Right ventricle myocardium inferior (tissue), 1 donor: ENCODE results near the gene MAP3K7. TPM values are rescaled to one million over a fixed set of nuclear protein-coding genes. Genes with fewer than 3 reads are reported as not detected.

Experiments used
- ATAC-seq: fragments of 200-7000 bp; cut with Tn5 transposase; one replicate; pipeline ENCODE4 v1.9.1; 2020; ENCODE audit warnings: mild to moderate bottlenecking, moderate library complexity
- DNase-seq: peaks from one replicate; pipeline ENCODE4 v3.0.0; 2021; ENCODE audit errors: missing footprints
- intact Hi-C: fragments of 100-400 bp; cut with DNase I; formaldehyde crosslinking; loops from one replicate; pipeline ENCODE4 v1.11.0; 2022
- total RNA-seq: library from RNA; stranded (reverse); fragmentation: NEBNext Ultra II Directional; extraction: Animal tissue kit (Norgen Biotek cat#: 25700); gene quantifications from one replicate; pipeline ENCODE4 v1.2.1, GENCODE V29; 2021
- donor health status: DM: no; HTN: yes; CAD: no; lungs with severe emphysema.

MAP3K7 gene
- total RNA-seq, 1 donor from 2014 or later, result 15.6 TPM

GRCh38 chr6:90493332-90493731 lies 93.5 kb downstream of the MAP3K7 start:
- intact Hi-C loops, result no loop called here
- ATAC-seq, result no peak
- no peak for DNase-seq

- DNase-seq (no peak), ATAC-seq (no peak)
- intact Hi-C loops, result no loop called here
Observed at GRCh38 chr6:90492798-90493197, 94.1 kb downstream of the MAP3K7 start.

DNA sequence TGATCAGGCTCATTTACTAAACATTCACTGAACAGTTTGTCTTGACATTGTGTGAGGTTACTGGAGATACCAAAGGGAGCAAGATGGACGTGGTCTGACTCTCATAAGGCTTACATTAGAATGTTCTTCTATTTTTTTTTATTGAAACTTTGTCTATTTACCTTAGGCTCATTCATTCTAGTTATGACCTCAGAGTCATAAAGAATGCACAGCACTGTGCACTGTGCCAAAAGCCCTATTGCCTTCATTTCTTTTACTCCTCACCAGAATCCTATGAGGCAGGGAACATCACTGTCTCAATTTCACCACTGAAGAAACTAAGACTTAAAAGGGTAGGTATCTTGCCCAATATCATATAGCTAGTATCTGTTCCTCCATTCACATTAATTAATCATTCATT lies 94.5 kb downstream of the MAP3K7 start:
- intact Hi-C loops, result no loop called here
- ATAC-seq (no peak), DNase-seq (no peak)

GRCh38 chr6:90490030-90490716 lies 96.7 kb downstream of the MAP3K7 start:
- intact Hi-C loops, result no loop called here
- DNase-seq, result no peak
- no peak for ATAC-seq

DNA sequence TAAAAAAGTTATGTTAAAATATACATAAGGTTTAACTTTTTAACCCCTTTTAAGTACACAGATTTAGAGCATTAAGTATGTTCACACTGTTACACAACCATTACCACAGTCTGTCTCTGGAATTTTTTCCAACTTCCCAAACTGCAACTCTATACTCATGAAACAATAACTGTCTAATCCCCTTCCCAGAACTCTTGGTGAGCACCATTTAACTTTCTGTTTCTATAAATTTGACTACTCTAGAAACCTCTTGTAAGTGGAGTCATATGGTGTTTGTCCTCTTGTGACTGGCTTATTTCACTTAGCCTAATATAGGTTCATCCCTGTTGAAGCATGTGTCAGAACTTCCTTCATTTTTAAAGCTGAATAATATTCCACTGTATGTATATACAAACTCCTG lies 98.1 kb downstream of the MAP3K7 start:
- intact Hi-C loops, result no loop called here

GRCh38 chr6:90485635-90486277 lies 101.1 kb downstream of the MAP3K7 start:
- DNase-seq (no peak), ATAC-seq (no peak)
- intact Hi-C loops, result no loop called here

More for the DNA sequence above, 98.1 kb downstream of the MAP3K7 start:
- DNase-seq (no peak), ATAC-seq (no peak)

DNA sequence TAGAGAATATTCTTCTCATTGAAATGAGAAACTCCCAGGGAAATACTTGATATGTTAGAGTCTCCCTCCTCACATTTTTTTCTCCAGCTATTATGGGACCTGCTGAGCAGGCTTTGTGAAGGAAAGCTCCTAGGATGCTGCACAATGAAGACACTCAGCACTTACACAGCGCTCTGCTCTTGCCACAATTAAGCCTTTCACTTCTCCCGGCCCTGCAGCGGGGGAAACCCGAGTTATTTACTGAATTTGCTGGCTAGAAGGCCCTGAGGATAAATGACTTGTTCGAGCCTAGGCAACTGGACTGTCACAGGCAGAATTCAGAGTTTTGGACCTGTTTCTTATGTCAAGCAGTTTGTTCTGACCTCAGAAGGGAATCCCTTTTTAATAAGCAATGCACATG lies 102.0 kb downstream of the MAP3K7 start:
- intact Hi-C loops, result no loop called here
- DNase-seq (no peak), ATAC-seq (no peak)

DNA sequence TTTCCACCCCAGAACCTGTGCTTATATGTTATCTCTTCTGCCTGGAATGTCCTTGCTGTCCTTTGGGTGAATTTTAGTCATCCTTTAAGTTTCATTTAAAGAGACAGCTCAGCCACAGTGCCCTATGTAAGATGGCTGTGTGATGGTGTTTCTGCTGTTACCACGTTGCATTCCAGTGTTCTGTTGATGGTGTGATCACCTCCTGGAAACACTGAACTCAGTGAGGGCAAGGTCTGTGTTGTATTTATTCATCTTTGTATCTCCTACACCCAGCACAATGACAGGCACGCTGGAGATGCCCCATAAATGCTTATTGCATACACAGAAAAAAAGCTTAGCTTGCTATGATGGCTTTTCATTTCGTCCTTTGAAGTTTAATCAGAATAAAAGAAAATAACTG lies 102.5 kb downstream of the MAP3K7 start:
- ATAC-seq, result no peak
- intact Hi-C loops, result no loop called here
- DNase-seq, result no peak

DNA sequence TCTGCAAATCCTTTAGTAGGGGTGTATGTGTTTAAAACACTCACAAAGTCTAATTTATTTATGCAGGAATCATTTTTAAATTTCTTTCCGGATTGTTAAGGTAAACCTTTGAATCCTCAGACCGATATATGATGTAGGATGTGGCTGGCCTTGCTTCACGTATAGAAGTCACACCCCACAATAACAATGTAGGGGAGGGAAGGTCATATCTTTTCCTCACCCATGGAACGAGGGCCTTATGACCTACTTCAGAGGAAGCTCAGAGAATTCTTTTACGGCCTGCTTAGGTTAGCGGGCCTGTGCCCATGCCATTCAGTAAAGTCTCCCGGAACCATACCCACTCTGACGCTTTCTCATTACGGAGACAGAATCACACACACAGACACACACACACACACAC lies 102.9 kb downstream of the MAP3K7 start:
- DNase-seq, result no peak
- intact Hi-C loops, result no loop called here
- ATAC-seq, result no peak

DNA sequence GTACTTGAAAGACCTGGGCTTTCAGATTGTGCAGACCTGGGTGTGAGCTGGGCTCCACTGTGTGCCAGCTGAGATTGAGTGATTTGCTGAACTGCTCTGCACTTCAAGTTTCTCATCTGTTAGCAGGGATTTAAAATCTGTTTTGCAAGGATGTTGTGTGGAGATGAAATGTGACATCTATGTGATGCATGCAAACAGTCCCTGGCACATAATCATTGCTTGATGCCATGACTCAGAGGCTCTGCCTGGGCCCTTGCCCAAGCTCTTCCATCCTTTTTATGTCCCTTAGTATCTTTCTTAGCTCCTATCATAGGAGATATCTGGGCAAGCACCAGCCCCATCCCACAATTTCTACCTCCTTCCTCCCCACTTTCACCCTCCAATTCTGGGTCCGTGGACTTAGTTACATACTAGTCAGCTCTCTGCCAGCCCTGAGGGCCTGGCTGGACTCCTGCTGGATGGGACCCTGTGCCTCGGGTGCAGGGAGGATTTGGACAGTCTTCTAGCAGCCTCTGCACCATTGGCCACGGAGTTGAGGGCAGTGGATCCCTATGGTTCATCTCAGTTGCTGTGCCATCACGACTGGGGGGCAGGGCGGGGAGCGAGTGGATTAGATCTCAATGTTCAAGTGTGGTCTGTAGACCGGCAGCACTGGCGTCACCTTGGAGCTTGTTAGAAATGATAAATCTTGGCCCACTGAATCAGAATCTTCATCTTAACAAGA lies 103.6 kb downstream of the MAP3K7 start:
- intact Hi-C loops, result no loop called here

GRCh38 chr6:90480666-90481065 lies 106.2 kb downstream of the MAP3K7 start:
- intact Hi-C loops, result no loop called here
- no peak for DNase-seq
- no peak for ATAC-seq

More for the DNA sequence above, 103.6 kb downstream of the MAP3K7 start:
- ATAC-seq (no peak), DNase-seq (peak; percentile 71)

DNA sequence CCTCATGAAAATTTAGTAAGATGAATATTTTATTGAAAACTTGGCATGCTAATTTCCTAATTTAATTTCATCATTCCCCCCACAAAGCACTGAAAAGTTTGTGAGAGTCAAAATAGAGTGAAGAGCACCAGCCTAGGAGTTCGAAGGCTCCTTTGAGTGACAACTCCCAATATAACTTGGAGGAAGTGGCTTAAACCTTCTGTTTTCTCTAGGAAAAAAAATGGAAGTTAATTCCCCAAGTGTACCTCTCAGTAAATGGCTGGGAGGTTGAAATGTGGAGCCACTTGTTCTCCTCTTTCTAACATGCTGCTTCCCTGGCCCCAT lies 107.3 kb downstream of the MAP3K7 start:
- DNase-seq, result no peak
- intact Hi-C loops, result loop anchor here (1.0 to 5.0 kb wide), 5 partner anchors 87 to 539 kb away; partner anchors contain the start of gene BACH2
- ATAC-seq, result no peak

DNA sequence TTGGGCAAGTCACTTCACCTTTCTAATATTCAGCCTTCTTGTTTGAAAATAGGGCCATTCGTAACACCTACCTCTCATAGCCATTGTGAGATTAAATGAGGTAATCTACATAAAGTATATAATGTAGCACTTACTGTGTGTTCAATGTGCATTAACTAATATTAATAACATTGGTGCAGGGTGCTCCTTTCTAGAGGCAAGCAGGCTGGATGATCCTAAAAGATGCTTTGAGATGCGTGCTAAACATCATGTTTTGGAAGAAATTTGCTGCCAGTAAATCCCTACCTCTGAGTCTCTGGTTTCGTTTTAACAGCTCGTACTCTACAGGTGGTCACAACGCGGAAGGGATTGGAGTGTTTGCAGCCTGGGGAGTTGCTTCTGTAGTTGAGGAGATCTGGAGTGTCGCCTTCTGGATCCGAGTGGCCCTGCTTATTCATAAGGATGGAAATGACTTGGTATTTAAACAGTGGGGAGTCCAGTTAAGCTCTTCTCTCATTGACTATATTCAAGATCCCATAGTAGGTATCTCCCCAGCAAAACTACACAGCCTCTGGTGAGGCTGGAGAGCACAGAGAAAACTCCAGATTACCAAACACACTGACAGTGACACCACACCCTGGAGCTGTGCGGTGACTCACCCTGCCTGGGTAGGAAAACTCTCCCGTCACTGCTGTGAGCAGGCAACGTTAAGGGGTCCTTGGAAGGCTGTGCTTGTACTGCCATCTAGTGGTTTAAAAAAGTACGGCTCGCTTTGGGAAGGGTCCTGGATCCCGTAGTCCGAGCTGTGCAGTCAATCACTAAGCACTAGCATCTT lies 107.9 kb downstream of the MAP3K7 start:
- DNase-seq (peak; percentile 87), ATAC-seq (peak; percentile 99)
- intact Hi-C loops, result loop anchor here (1.0 to 5.0 kb wide), 5 partner anchors 87 to 539 kb away; partner anchors contain the start of gene BACH2

DNA sequence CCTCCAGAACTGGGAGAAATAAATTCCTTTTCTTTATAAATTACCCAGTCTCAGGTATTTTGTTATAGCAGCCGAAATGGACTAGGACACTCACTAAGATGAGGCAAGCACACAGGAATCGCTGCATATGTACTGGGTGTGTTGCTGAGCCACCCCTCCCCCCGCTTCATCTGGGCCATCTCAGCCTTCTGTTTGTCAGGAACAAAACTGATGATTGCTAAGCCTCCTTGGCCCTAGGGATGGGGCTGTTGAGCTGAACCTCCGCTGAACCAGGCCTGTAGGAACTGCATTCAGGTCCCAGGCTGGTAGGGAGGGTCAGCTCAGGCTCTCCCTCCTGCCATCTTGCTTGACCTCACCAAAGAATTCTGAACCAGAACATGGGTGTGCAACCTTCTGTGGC lies 108.6 kb downstream of the MAP3K7 start:
- no peak for DNase-seq
- ATAC-seq, result no peak
- intact Hi-C loops, result loop anchor here (5.0 kb wide), 3 partner anchors 86 to 381 kb away; partner anchors contain the start of gene BACH2

GRCh38 chr6:90477366-90477765 lies 109.5 kb downstream of the MAP3K7 start:
- DNase-seq (no peak), ATAC-seq (no peak)
- intact Hi-C loops, result loop anchor here (5.0 kb wide), 3 partner anchors 85 to 380 kb away; partner anchors contain the start of gene BACH2

DNA sequence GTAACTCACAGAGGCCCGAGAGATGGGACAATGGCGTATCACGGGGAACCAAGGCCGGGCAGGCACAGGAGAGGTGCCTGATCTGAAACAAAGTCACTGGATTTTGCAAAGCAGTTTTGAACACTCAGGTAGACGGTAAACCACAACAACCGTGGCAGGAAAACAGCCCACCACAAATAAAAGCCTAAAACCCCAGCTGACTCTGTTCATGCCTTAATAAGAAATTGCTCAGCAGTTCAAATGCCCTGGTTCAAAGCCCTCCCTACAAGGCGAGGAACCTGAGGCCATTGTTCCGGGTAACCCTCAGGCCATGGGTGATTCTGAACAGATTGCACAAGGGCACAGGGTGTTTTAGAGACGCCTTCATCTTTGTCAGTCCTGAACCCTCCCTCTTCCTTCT lies 114.2 kb downstream of the MAP3K7 start:
- DNase-seq (no peak), ATAC-seq (no peak)
- intact Hi-C loops, result no loop called here

- DNase-seq (no peak), ATAC-seq (no peak)
- intact Hi-C loops, result no loop called here
Observed at GRCh38 chr6:90471263-90471662, 115.6 kb downstream of the MAP3K7 start.

GRCh38 chr6:90469906-90470305 lies 117.0 kb downstream of the MAP3K7 start:
- DNase-seq, result no peak
- peak; percentile 72 for ATAC-seq
- intact Hi-C loops, result no loop called here

DNA sequence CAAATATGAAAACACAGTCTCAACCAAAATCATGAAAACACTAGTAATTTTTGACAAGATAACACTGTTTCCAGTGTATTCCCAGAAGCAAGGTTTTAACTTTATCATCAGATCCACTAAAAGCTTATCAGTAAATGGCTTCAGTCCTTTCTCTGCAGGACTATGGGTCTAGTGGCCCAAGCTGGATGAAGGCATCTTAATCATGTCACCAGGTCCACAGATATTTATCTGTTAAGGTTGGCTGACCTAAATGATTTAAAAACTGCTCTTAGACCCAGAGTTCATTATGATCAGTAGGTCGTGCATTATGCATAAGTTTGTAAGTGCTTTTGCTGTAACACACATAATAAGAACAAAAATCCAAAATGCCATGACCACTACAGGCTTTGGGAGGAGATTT lies 118.0 kb downstream of the MAP3K7 start:
- ATAC-seq (no peak), DNase-seq (no peak)
- intact Hi-C loops, result no loop called here
